GM12873 (cell line): ENCODE data around the gene NBEA.

ENCODE experiments used
- TF ChIP-seq, protein P1 (sequence below): IDR thresholded peaks from 2 replicates; pipeline ENCODE4 v1.5.1; 2012; ENCODE audit warnings: low read depth, mild to moderate bottlenecking, moderate library complexity, low read length, control low read depth; ENCODE audit not compliant: insufficient read depth; ENCODE audit errors: missing control alignments

NBEA gene

DNA sequence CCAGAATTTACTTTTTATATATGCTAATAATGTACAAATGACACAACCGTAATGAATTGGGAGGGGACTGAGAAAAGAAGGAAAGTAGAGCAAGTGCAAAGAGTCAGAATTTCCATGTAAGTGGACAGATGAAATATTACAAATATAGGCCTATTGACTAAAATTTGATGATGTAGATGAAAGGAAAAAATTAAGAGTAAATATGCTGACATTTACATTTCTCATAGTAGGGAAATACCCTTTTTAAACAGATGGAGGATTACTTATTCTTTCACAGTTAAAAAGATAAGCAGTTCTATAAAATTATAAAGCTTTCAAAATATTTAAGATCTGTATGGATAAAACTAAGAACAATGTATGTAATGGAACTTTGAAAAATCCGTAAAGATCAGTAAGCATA, 185.4 kb downstream of the NBEA start:
- TF ChIP-seq, protein P1, sequence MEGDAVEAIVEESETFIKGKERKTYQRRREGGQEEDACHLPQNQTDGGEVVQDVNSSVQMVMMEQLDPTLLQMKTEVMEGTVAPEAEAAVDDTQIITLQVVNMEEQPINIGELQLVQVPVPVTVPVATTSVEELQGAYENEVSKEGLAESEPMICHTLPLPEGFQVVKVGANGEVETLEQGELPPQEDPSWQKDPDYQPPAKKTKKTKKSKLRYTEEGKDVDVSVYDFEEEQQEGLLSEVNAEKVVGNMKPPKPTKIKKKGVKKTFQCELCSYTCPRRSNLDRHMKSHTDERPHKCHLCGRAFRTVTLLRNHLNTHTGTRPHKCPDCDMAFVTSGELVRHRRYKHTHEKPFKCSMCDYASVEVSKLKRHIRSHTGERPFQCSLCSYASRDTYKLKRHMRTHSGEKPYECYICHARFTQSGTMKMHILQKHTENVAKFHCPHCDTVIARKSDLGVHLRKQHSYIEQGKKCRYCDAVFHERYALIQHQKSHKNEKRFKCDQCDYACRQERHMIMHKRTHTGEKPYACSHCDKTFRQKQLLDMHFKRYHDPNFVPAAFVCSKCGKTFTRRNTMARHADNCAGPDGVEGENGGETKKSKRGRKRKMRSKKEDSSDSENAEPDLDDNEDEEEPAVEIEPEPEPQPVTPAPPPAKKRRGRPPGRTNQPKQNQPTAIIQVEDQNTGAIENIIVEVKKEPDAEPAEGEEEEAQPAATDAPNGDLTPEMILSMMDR, result no peak

DNA sequence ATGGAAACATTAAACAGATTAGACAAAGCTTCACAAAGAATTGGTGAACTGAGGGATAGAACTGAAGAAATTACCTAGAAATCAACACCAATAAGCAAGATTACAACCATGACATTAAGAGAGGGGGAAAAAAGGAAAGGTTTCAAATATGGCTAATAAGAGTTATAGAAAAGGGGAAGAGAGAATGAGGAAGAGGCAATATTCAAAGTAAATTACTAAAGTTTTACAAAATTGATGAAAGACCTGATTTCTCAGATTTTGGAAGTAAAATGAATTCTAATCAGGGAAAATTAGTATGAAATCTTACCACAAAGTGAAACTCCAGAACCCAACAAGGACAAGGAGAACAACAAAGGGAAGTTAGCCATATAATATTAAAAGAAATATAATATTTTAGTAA, 187.4 kb downstream of the NBEA start:
- TF ChIP-seq, protein P1, result no peak

- TF ChIP-seq, protein P1, result no peak
Observed at GRCh38 chr13:35131471-35131870, 189.4 kb downstream of the NBEA start.

- TF ChIP-seq, protein P1, result no peak
Observed at GRCh38 chr13:35136585-35136984, 194.5 kb downstream of the NBEA start.

DNA sequence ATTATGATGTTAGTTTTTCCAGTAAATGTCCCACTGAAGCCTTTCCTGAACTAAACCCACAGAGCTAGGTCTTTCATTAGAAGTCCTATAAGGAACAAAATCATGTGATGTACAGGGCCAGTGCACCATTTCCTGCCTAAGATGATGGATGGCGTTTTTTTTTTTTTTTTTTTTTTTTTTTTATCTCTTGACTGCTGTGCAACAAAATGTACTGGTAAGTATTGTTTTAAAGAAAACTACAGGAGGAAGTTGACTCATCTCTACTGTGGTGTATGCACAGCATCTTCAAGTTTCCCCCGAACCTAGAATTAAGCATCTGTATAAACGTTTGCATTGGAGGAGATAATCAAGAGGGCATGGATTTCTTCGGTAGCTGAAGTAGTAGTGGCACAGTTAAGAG, 197.5 kb downstream of the NBEA start:
- TF ChIP-seq, protein P1, result no peak

- TF ChIP-seq, protein P1, result no peak
Observed at GRCh38 chr13:35140321-35140720, 198.3 kb downstream of the NBEA start.

- TF ChIP-seq, protein P1, result no peak
Observed at GRCh38 chr13:35140831-35141230, 198.8 kb downstream of the NBEA start.
